Left lung (tissue), 10 donors: ENCODE results near the gene INTS1. TPM values are rescaled to one million over a fixed set of nuclear protein-coding genes. Genes with fewer than 3 reads are reported as not detected.
A peak's percentile ranks its signal among the peaks of the same experiment; 100 is the strongest.

Experiments used
- ATAC-seq: fragments of 200-7000 bp; cut with Tn5 transposase; one replicate; pipeline ENCODE4 v1.9.1; 2020; ENCODE audit warnings: moderate library complexity
- DNase-seq, 4 donors: peaks; one replicate each; pipeline ENCODE4 v3.0.0-alpha.2; 2013 to 2020
- H3K27ac ChIP-seq, 2 donors: fragments of 200-600 bp; sonication (generic) in 1 of 2; one replicate each; pipeline versions ENCODE4 v1.5.0 to v1.8.0; 2020 to 2021
- H3K27me3 ChIP-seq, 2 donors: fragments of 200-600 bp; sonication (generic) in 1 of 2; one replicate each; pipeline versions ENCODE4 v1.5.0 to v1.8.0; 2020 to 2021
- H3K36me3 ChIP-seq, 2 donors: fragments of 200-600 bp; sonication (generic) in 1 of 2; one replicate each; pipeline versions ENCODE4 v1.5.0 to v1.8.0; 2020 to 2021
- H3K4me1 ChIP-seq, 2 donors: fragments of 200-600 bp; one replicate each; pipeline ENCODE4 v1.8.0; 2021
- H3K4me3 ChIP-seq, 2 donors: fragments of 200-600 bp; sonication (generic) in 1 of 2; one replicate each; pipeline versions ENCODE4 v1.5.0 to v1.8.0; 2020 to 2021; ENCODE audit warnings: mild to moderate bottlenecking in 1 of 2
- H3K9me3 ChIP-seq, 2 donors: fragments of 200-600 bp; sonication (generic) in 1 of 2; one replicate each; pipeline versions ENCODE4 v1.5.0 to v1.8.0; 2020 to 2021
- CTCF ChIP-seq, 2 donors: fragments of 200-600 bp; sonication (generic) in 1 of 2; IDR thresholded peaks; one replicate each; pipeline versions ENCODE4 v1.5.0 to v1.8.0; 2021; ENCODE audit warnings: antibody characterized with exemption in 2 of 2
- intact Hi-C, 2 donors: fragments of 100-400 bp; cut with DNase I; formaldehyde crosslinking; loops; one replicate each; pipeline versions ENCODE4 v1.11.2 to v1.14.2; 2022
- polyA plus RNA-seq, 6 donors: library from polyadenylated mRNA; unstranded; fragments of 120-200 nt; gene quantifications; one replicate each; pipeline ENCODE4 v1.2.1, GENCODE V29; 2013; ENCODE audit not compliant: insufficient read length in 6 of 6
- total RNA-seq, 2 donors: library from RNA; stranded (reverse); fragmentation: NEBNext Ultra II Directional; extraction: Animal tissue kit (Norgen Biotek cat#: 25700); gene quantifications; one replicate each; pipeline ENCODE4 v1.2.1, GENCODE V29; 2021
- donor health status: DM: no; HTN: yes; CAD: no.
- donor health status: DM: no; HTN: no; CAD: no.

Gene INTS1
- total and polyA plus RNA-seq, 8 donors = 51.3 to 80.9 (median 61.6) TPM

DNA sequence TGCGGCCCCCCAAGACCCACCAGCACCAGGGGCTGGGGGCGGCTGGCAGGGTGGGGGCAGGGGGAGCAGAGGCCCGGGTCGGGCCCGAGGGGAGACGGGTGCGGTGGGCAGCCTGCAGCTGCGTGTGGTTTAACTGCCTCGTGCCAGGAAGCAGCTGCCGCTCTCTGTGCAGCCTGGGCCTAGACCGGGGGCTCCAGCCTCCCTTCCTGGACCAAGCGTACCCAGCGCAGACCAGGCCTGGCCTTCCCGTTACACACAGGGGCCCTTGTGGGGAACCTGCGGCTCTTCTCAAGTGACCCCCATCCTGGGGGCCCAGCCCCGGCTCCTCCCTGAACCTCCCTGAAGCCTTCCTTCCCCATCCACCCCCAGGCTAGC is 6.6 kb upstream of the INTS1 start:
- peak in 1 of 4 donors; percentile 64 for DNase-seq
- intact Hi-C loops = no loop called here

GRCh38 chr7:1509226-1509625 is 5.0 kb upstream of the INTS1 start:
- Histone ChIP-seq H3K9me3 (no peaks in the 10 kb centered on the region), H3K4me1 (peaks cover 3 to 53% of the 10 kb centered on the region in 2 donors), H3K27ac (no peak overlapping the region), H3K36me3 (no peaks in the 10 kb centered on the region), H3K4me3 (no peak overlapping the region), H3K27me3 (peaks cover 0 to 24% of the 10 kb centered on the region in 2 donors)
- TF ChIP-seq CTCF (IDR thresholded peaks at IDR 0.05) = no peak
- ATAC-seq = no peak
- peak in 1 of 4 donors; percentile 70 for DNase-seq
- intact Hi-C loops = no loop called here

More for the DNA sequence above, 6.6 kb upstream of the INTS1 start:
- no peaks in the 10 kb centered on the region for H3K36me3 ChIP-seq
- no peaks in the 10 kb centered on the region for H3K9me3 ChIP-seq
- TF ChIP-seq CTCF (IDR thresholded peaks at IDR 0.05) = no peak
- H3K4me3 ChIP-seq = no peak overlapping the region
- no peak overlapping the region for H3K27ac ChIP-seq
- peaks cover 0 to 24% of the 10 kb centered on the region in 2 donors for H3K27me3 ChIP-seq
- ATAC-seq = no peak
- peaks cover 3 to 41% of the 10 kb centered on the region in 2 donors for H3K4me1 ChIP-seq

GRCh38 chr7:1508277-1508758 is 4.1 kb upstream of the INTS1 start:
- H3K4me3 ChIP-seq = no peak overlapping the region
- H3K27me3 ChIP-seq = peaks cover 0 to 19% of the 10 kb centered on the region in 2 donors
- H3K36me3 ChIP-seq = no peaks in the 10 kb centered on the region
- intact Hi-C loops = no loop called here
- ATAC-seq = no peak
- no peaks in the 10 kb centered on the region for H3K9me3 ChIP-seq
- DNase-seq = peak in 1 of 4 donors; percentile 46
- peaks cover 6 to 48% of the 10 kb centered on the region in 2 donors for H3K4me1 ChIP-seq
- no peak for TF ChIP-seq CTCF (IDR thresholded peaks at IDR 0.05)
- no peak overlapping the region for H3K27ac ChIP-seq

DNA sequence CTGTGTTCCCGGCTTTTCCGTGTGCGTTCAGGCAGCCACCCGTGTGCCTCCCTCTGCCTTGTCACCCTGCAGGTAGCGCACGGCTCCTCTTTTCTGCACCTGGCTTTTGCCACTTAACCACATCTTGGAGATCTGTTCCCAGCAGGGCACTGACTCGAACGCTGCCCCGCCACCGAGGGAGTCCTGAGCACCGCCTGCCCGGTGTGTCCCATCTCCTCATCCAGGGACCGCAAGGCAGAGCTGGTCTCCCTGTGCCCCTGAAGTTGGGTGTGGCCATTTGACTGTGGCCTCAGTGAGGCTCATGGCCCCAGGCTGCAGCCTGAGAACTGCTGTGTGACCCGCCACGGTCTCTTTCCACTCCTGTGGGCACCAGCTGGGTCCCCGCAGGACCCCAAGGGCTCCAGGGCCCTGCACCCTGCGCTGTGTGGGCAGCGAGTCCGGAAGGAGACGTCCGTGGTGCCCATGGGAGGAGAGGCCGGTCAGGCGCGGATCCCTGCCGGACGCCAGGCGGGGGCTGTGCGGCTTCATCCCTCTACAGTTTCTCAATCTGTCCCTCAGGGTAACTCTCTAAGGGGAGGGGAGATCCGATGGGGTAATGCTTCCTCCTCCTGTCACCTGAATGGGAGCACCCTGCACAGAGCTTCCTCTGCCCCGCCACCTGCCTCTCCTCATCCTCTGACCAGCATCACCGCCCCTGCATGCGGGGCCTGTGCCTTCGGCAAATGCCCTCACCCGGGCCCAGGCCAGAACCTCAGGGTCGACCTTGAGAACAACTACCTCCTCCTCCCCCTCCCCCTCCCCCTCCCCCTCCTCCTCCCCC is 1.8 kb upstream of the INTS1 start:
- H3K4me1 ChIP-seq = peaks cover 8 to 43% of the 10 kb centered on the region in 2 donors
- peak overlapping the region in 1 of 2 donors; percentile 21 for H3K4me3 ChIP-seq
- H3K27ac ChIP-seq = peak overlapping the region in 1 of 2 donors; percentile 80
- H3K36me3 ChIP-seq = peaks cover 0 to 21% of the 10 kb centered on the region in 2 donors
- no peak for TF ChIP-seq CTCF (IDR thresholded peaks at IDR 0.05)
- no peaks in the 10 kb centered on the region for H3K9me3 ChIP-seq
- H3K27me3 ChIP-seq = peaks cover 0 to 3% of the 10 kb centered on the region in 2 donors
- intact Hi-C loops = no loop called here
- ATAC-seq = no peak
- DNase-seq = peak in 1 of 4 donors; percentile 81

GRCh38 chr7:1503390-1503789 is 799 bp downstream of the INTS1 start:
- Histone ChIP-seq H3K4me1 (peaks cover 8 to 43% of the 10 kb centered on the region in 2 donors), H3K4me3 (peak overlapping the region; percentile 85 to 100), H3K36me3 (peaks cover 0 to 47% of the 10 kb centered on the region in 2 donors), H3K27ac (no peak overlapping the region), H3K9me3 (no peaks in the 10 kb centered on the region), H3K27me3 (no peaks in the 10 kb centered on the region)
- DNase-seq (no peak), ATAC-seq (no peak)
- TF ChIP-seq CTCF (IDR thresholded peaks at IDR 0.05) = no peak
- intact Hi-C loops = no loop called here
